Stimulated activated CD8-positive, alpha-beta memory T cell treated with anti-CD3 and anti-CD28 coated beads, Interleukin-7, amount 100 ng/mL, for 24 hours (primary cell): Measurements from ENCODE around the gene CUL7.
"Not testable (repeated sequence)": the region's sequence is repeated elsewhere in the genome, so short reads cannot be mapped to it uniquely, and the experiment has no call there.

ENCODE experiments used
- DNase-seq: peaks from one replicate; pipeline ENCODE4 v3.0.0-alpha.2; 2020; ENCODE audit warnings: low read depth

Gene CUL7

GRCh38 chr6:43045371-43045930, 8.2 kb downstream of the CUL7 start:
- no peak for DNase-seq

- DNase-seq, result no peak
Observed at GRCh38 chr6:43043310-43043709, 10.3 kb downstream of the CUL7 start.

GRCh38 chr6:43041475-43041874, 12.2 kb downstream of the CUL7 start:
- DNase-seq, result not testable (repeated sequence)

- DNase-seq, result no peak
Observed at GRCh38 chr6:43040542-43041257, 13.0 kb downstream of the CUL7 start.

- DNase-seq, result no peak
Observed at GRCh38 chr6:43038727-43039126, 14.9 kb downstream of the CUL7 start.

GRCh38 chr6:43037706-43038105, 15.9 kb downstream of the CUL7 start:
- DNase-seq, result no peak

GRCh38 chr6:43037197-43037596, 16.5 kb downstream of the CUL7 start:
- no peak for DNase-seq

- DNase-seq, result no peak
Observed at GRCh38 chr6:43036712-43037111, 16.9 kb downstream of the CUL7 start.

GRCh38 chr6:43035495-43036194, 18.0 kb downstream of the CUL7 start:
- no peak for DNase-seq

- no peak for DNase-seq
Observed at GRCh38 chr6:43034190-43034525, 19.5 kb downstream of the CUL7 start.

GRCh38 chr6:43033496-43034189, 20.0 kb downstream of the CUL7 start:
- no peak for DNase-seq

GRCh38 chr6:43032326-43032725, 21.3 kb downstream of the CUL7 start:
- no peak for DNase-seq

GRCh38 chr6:43029120-43029519, 24.5 kb downstream of the CUL7 start:
- no peak for DNase-seq

- DNase-seq, result no peak
Observed at GRCh38 chr6:43026365-43026764, 27.3 kb downstream of the CUL7 start.

- no peak for DNase-seq
Observed at GRCh38 chr6:43024436-43024835, 29.2 kb downstream of the CUL7 start.

GRCh38 chr6:43021270-43022047, 32.2 kb downstream of the CUL7 start, which contains the start of gene RRP36:
RRP36 (plus strand) TSS chr6:43021623; CDS start chr6:43021655, 32 bp downstream.
- DNase-seq, result peak; percentile 59

GRCh38 chr6:43020847-43021246, 32.8 kb downstream of the CUL7 start:
- DNase-seq, result no peak

GRCh38 chr6:43020052-43020705, 33.5 kb downstream of the CUL7 start:
- DNase-seq, result no peak

- no peak for DNase-seq
Observed at GRCh38 chr6:43019152-43019551, 34.5 kb downstream of the CUL7 start.

GRCh38 chr6:43016943-43017334, 36.7 kb downstream of the CUL7 start:
- DNase-seq, result no peak

- no peak for DNase-seq
Observed at GRCh38 chr6:43016176-43016942, 37.3 kb downstream of the CUL7 start.
